ENCODE data around the gene NEIL3.

DNA sequence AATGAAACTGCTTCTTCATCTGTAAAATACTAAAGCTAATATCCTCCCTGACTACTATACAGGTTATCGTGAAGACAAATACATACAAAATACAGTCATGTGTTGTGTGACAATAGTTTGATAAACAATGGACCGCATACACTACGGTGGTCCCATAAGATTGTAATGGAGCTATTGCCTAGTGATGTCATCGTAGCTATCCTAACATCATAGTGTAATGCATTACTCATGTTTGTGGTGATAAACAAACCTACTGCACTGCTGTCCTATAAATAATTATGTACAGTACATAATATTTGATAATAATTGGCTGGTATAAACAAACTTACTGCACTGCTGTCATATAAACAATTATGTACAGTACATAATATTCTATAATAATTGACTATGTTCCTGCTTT, 5.6 kb upstream of the NEIL3 start:
- TF ChIP-seq, protein P1, sequence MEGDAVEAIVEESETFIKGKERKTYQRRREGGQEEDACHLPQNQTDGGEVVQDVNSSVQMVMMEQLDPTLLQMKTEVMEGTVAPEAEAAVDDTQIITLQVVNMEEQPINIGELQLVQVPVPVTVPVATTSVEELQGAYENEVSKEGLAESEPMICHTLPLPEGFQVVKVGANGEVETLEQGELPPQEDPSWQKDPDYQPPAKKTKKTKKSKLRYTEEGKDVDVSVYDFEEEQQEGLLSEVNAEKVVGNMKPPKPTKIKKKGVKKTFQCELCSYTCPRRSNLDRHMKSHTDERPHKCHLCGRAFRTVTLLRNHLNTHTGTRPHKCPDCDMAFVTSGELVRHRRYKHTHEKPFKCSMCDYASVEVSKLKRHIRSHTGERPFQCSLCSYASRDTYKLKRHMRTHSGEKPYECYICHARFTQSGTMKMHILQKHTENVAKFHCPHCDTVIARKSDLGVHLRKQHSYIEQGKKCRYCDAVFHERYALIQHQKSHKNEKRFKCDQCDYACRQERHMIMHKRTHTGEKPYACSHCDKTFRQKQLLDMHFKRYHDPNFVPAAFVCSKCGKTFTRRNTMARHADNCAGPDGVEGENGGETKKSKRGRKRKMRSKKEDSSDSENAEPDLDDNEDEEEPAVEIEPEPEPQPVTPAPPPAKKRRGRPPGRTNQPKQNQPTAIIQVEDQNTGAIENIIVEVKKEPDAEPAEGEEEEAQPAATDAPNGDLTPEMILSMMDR (IDR thresholded peaks at IDR 0.05) = no peak
- TF ChIP-seq POLR2A (IDR thresholded peaks at IDR 0.05) = no peak
